M059J (cell line): ENCODE data around the gene NDUFAF2. TPM values are rescaled to one million over a fixed set of nuclear protein-coding genes. Genes with fewer than 3 reads are reported as not detected.
"Not testable (repeated sequence)": the region's sequence is repeated elsewhere in the genome, so short reads cannot be mapped to it uniquely, and the experiment has no call there.

Experiments used
- DNase-seq: peaks from one replicate; pipeline ENCODE4 v3.0.0-alpha.2; 2012; ENCODE audit warnings: low read depth
- total RNA-seq: library from RNA; depleted of rRNA; stranded (reverse); fragments of >200 nt; shearing (Covaris generic); gene quantifications from 2 replicates; pipeline ENCODE4 v1.2.3, GENCODE V29; 2014; rRNA removed

The NDUFAF2 gene
- total RNA-seq, 1 experiment from 2014 or later, result 31.0 TPM

DNA sequence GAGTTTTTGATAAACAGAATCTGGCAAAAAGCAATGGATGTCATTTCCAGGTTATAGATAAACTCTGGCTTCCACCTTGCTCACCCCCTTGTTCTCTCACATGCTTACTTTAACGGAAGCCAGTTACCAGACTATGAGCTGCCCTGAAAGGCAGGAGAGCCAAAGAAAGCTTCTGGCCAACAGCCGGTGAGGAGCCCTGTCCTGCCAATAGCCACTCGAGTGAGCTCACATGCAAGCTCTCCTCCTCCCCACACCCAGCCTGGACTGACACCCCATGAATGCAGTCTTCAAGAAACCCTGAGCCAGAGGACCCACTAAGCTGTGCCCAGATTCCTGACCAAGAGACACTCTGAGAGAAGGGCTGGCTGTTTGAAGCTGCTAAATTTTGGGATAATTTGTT, 231.6 kb downstream of the NDUFAF2 start:
- DNase-seq, result no peak

DNA sequence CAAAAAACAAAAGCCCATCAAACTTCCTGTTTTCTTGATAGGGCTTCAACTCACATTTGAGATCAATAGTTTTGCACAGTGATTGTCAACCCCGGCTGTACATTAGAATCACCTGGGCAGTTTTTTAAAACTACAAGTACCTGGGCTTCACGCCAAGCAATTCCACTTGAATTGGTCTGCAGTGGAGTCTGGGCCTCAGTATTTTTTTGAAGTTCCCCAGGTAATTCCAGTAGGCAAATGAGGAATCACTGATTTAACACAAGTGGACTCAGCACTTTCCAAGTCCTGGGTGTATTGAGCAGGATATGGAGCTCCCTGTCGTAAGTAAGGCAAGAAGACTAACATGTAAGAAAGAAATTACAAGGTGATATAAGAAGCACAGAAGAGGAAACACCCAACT, 232.1 kb downstream of the NDUFAF2 start:
- no peak for DNase-seq

DNA sequence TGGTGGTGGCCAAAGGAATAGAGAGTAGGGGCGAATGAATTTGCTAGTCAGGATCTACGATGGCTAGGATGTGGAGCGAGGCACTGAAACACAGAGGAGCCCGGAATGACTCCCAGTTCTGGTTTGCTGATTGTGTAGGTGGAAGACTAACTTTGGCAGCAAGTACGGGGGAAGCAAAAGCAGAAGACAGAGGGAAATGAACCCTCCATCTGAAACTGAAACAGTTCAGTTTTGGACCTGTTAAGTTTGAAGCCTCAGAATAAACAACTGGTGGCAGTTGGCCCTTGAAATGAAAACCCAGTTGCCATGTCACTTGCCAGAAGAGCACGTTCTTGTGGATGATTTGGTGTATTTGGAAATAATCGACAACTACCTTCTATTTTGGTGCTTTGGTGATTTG, 232.7 kb downstream of the NDUFAF2 start:
- no peak for DNase-seq

DNA sequence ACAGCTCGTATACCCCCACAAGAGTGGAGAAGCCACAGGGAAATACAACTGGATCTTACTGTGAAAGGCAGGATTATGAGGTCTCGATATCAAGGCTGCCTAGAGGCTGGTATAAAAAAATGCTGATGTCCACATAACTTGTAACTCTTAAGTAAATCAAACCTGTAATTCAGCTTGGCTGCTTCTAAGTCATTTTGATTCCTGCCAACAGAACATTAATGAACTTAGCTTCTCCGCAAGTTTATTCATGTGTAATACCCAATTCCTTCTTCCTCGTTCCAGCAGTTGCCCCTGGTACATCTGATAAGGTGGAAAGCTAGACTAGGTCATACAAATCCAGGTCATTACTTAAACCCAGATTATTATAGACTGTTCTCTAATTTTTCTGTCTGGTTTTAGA, 233.7 kb downstream of the NDUFAF2 start:
- no peak for DNase-seq

DNA sequence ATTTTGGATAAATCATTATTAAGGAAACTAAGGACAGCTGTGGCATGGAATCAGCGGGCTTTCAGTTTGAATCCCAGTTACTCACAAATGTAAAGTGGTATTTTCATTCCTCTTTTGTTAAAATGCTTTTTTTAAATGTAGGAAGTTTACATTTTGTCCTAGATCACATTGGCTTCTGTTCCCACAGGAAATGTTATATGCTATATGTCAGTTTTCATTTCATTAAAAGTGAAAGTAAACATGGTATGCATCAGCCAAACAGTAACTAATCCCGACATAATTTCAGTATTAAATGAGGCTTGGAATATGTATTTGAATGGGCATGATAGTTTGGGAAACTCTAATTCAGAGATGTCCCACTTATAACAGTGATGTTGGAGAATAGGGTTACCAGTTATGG, 235.9 kb downstream of the NDUFAF2 start:
- DNase-seq, result no peak

DNA sequence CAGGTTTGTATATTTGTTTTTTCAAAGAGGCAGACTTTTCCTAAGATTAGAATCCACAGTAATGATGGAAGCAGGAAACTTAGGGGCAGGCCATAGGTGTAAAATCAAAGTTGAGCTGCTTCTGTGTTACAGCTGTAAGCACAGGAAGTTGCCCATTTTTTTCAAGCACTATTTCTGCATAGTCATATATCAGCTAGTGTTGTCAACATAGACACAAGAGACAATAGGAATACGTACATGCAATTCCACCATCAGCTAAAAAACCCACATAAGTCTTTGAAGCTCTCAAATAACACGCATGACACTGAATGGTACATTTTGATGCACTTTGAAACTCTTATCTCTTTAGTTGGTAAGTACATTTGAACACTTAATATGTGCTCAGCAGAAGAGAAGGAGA, 237.4 kb downstream of the NDUFAF2 start:
- no peak for DNase-seq

DNA sequence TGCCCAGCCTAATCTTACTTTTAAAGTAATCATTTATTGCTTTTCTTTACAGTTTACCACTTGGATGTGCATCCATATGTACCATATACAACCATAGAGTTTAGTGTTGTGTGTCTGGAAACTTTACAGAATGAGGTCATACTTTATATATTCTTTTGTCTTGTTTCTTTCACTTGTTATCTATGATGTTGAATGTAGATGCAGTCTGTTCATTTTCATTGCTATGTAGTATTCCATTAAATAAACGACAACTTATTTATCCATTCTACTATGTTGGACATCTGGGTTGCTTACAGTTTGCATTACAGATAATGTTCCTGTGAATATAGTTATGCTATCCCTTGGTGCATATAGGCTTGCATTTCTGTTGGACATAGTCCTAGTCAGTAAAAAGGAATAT, 238.5 kb downstream of the NDUFAF2 start:
- DNase-seq, result no peak

DNA sequence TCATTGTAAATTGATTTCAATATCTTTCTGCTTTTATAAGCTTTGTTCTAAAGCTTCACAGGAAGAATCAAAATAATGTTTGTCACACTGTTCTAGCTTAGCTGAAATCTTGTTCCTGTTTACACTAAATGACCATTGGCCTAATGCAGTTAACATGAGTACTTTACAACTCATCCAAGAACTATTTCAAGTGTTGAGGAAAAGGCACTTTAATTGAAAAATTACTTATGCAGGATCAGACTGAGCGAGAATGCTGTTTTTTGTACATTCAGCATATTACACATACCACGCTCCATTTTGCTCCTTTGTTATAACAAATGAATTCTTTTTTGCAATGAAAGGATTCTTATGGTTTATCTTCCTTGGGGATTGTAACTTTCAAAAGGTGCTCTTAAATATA, 239.7 kb downstream of the NDUFAF2 start:
- peak; percentile 45 for DNase-seq

DNA sequence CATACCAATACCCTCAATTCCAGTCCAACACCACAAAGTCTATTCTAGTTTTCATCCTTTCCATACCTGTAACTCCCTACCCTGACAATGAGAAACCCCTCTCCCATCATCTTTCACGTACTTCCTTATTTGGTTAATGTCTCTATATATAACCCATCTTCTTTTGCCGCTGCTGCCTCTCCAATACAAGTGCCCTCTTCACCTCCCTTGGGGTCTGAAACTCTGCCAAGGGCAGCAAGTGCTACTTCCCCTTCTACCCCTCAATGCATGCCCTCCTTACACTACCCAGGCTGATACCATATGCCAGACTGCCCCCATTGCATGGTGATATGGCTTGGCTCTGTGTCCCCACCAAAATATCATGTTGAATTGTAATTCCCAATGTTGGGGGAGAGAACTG, 241.6 kb downstream of the NDUFAF2 start:
- DNase-seq, result no peak

DNA sequence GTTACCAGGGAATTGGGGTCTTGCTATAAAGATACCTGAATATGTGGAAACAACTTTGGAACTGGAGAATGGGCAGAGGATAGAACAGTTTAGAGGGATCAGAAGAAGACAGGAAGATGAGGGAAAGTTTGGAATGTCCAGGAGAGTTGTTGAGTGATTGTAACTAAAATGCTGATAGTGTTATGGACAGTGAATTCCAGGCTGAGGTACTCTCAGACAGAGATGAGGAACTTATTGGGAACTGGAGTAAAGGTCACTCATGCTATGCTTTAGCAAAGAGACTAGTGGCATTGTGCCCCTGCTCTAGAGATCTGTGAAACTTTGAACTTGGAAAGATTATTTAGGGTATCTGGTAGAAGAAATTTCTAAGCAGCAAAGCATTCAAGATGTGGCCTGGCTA, 242.3 kb downstream of the NDUFAF2 start:
- not testable (repeated sequence) for DNase-seq

DNA sequence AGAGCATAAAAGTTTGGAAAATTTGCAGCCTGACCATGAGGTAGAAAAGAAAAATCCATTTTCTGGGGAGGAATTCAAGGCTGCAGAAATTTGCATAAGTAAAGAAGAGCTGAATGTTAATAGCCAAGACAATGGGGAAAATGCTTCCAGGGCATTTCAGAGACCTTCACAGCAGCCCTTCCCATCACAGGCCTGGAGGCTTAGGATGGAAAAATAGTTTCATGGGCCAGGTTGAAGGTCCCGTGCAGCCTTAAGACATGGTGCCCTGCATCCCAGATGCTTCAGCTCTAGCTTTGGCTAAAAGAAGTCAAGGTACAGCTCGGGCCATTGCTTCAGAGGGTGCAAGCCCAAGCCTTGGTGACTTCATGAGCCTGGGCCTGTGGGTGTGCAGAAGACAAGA, 242.8 kb downstream of the NDUFAF2 start:
- not testable (repeated sequence) for DNase-seq

DNA sequence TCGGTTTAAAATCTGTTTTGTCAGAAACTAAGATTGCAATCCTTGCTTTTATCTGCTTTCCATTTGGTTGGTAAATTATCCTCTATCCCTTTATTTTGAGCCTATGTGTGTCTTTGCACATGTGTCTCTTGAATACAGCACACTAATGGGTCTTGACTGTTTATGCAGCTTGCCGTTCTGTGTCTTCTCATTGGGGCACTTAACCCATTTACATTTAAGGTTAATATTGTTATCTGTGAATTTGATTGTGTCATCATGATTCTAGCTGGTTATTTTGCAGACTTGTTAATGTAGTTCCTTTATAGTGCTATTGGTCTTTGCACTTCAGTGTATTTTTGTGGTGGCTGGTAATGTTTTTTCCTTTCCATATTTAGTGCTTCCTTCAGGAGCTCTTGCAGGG, 253.6 kb downstream of the NDUFAF2 start:
- DNase-seq, result no peak

DNA sequence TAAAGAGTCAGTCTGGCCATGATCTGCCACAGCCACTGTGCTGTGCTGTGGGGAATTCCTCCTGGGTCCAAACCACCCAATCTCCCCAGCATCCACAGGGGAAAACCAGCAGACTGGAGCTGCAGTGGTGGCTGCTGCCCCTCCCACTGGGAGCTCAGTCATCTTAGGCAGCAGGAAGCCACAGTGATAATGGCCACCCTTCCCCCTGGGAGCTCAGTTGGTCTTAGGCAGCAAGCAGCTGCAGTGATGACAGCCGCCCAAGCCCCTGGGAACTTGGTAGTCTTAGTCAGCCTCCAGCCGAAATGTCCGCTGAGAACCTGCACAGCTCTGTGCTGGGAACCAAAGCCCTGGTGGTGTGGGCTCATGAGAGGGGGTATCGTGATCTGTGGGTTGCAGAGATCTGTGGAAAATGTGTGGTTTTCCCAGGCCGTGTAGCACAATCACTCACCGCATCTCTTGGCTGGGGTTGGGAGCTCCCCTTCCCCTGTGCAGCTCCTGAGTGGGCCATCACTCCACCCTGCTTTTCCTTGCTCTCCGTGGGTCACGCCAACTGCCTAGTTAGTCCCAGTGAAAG, 255.7 kb downstream of the NDUFAF2 start:
- peak; percentile 8 for DNase-seq

DNA sequence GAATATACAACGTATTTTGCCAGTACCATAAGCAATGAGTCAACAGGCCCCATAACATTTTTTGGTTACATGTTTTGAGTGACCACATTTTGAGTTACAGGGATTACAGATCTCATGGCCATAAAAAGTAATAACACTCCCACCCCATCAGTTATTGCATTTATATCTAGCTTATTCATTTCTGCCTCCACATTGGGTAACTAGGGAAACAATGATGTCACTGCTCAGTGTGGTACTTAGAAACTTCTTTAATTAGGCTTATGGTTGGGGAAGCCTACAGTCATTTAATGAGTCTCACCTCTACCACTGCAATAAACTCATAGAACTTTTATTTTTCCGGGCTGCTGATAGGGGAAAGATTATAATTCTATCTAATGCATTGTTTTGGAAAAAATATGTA, 257.2 kb downstream of the NDUFAF2 start:
- peak; percentile 52 for DNase-seq

Other genes with a start within 250 kb of the NDUFAF2 start
- 15.9 and 27.3 TPM in 2 replicates for gene DEPDC1B, start 245.0 kb upstream of the NDUFAF2 start, total RNA-seq
- 7.1 and 8.0 TPM in 2 replicates for gene ELOVL7, start 100.9 kb upstream of the NDUFAF2 start, total RNA-seq
- gene ERCC8, start 135 bp upstream of the NDUFAF2 start, total RNA-seq, result 30.6 and 33.8 TPM in 2 replicates
- gene SMIM15, start 217.3 kb downstream of the NDUFAF2 start, total RNA-seq, result 53.9 and 65.1 TPM in 2 replicates